Caki2 (cell line): Measurements from ENCODE around the gene PARD3. TPM values are rescaled to one million over a fixed set of nuclear protein-coding genes. Genes with fewer than 3 reads are reported as not detected.

ENCODE experiments used
- DNase-seq: peaks from one replicate; pipeline ENCODE4 v3.0.0-alpha.2; 2015; ENCODE audit warnings: low read depth
- in situ Hi-C: cut with HindIII; loops from 2 replicates; pipeline ENCODE4 v1.10.0; 2016; ENCODE audit warnings: low sequenced_read_pairs, low pct_unique_long_range_greater_than_20kb, mixed read lengths
- total RNA-seq: library from RNA; depleted of rRNA; stranded (reverse); fragments of >200 nt; shearing (Covaris generic); gene quantifications from 2 replicates; pipeline ENCODE4 v1.2.3, GENCODE V29; 2014; ENCODE audit warnings: low replicate concordance

The PARD3 gene
- total RNA-seq, 1 experiment from 2014 or later: 237 TPM

DNA sequence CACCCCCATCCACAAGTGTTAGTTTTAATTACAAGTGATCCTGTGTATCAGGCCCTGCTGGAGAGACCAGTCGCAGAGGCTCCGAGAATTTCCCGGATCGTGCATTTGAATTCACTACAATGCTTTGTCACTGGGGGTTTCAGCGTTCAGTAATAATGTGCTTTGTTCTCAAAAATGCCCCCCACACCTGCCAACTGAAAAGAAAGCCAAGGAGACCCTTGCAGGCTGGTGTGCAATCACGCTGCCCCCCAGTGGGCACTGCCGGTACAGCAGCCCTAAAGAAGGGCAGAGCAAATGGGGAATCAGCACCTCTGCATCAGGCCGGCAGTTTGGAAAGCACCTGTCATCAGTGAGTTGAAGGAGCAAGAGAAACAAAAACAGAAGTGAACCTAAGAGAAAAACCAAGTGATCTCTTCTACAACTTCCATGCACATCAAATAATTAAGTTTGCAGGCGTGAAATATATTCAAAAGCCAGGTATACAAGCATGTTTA, 177.6 kb downstream of the PARD3 start:
- in situ Hi-C loops: no loop called here
- peak; percentile 63 for DNase-seq

- in situ Hi-C loops: no loop called here
- DNase-seq: no peak
Measured at GRCh38 chr10:34635111-34635510, 180.0 kb downstream of the PARD3 start.

DNA sequence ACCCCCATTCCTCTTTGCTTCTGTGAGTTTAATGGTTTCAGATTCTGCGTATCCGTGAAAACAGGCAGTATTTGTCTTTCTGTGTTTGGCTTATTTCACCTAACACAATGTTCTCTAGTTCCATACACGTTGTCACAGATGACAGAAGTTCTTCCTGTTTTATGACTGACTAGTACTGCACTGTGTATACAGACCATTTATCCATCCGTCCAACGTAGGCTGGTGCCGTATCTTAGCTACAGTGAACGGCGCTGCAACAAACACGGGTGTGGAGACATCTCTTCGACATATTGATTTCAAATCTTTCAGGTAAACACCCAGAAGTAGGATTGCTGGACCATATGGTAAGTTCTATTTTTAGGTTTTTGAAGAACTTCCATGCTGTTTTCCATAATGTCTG, 181.7 kb downstream of the PARD3 start:
- DNase-seq: no peak
- in situ Hi-C loops: no loop called here

GRCh38 chr10:34629084-34629483, 186.0 kb downstream of the PARD3 start:
- in situ Hi-C loops: no loop called here
- no peak for DNase-seq

GRCh38 chr10:34628174-34628796, 186.8 kb downstream of the PARD3 start:
- in situ Hi-C loops: no loop called here
- DNase-seq: no peak

GRCh38 chr10:34627741-34628140, 187.4 kb downstream of the PARD3 start:
- in situ Hi-C loops: no loop called here
- DNase-seq: no peak

- no peak for DNase-seq
- in situ Hi-C loops: no loop called here
Measured at GRCh38 chr10:34627331-34627730, 187.8 kb downstream of the PARD3 start.

- in situ Hi-C loops: no loop called here
- no peak for DNase-seq
Measured at GRCh38 chr10:34626158-34626880, 188.8 kb downstream of the PARD3 start.

- no peak for DNase-seq
- in situ Hi-C loops: no loop called here
Measured at GRCh38 chr10:34624323-34625153, 190.6 kb downstream of the PARD3 start.

DNA sequence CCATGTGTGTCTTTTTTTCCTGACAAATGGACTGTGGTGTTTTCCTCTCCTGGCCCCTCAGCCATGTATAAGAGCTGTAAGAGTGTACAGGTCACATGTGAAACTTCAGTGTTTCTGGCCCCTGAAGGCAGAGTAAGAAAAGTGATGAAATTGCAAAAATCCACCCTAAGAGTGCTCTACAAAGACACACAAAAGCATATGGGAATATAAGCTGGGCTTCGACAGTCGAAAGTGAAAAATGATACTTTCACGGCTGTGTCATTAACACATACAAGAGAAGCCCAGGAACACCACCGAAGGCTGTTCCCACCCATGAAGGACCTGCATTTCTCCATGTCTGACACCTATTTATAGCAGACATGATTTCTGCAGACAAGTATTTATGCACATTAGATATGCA, 192.2 kb downstream of the PARD3 start:
- DNase-seq: no peak
- in situ Hi-C loops: no loop called here

DNA sequence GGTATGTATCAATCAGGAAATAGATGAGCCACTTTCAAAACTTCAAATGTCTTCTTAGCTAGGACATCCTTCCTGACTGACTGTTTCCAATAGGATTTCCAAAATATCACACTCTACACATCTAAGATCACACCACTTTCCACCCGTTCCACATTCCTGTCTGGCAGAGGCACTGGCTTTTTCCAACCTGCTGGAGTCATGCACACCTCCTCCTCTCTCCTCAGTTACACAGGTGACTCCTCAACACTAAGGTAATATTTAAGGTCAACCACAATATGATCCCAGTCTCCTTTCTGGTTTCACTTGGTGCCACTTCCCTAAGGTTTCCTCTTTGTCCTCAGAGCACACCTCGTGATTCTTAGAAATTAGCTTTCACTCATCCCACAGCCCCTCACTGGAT, 196.5 kb downstream of the PARD3 start:
- DNase-seq: no peak
- in situ Hi-C loops: no loop called here

DNA sequence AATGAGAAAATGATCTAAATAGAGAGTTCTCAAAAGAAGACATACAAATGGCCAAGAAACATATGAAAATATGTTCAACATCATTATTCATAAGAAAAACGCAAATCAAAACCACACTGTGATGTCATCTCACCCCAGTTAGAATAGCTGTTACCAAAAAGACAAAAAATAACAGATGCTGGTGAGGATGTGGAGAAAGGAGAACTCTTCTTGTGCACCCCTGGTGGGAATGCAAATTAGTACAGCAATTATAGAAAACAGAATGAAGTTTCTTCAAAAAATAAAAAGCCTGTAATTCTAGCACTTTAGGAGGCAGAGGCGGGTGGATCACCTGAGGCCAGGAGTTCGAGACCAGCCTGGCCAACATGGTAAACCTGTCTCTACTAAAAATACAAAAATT, 199.3 kb downstream of the PARD3 start:
- DNase-seq: no peak

DNA sequence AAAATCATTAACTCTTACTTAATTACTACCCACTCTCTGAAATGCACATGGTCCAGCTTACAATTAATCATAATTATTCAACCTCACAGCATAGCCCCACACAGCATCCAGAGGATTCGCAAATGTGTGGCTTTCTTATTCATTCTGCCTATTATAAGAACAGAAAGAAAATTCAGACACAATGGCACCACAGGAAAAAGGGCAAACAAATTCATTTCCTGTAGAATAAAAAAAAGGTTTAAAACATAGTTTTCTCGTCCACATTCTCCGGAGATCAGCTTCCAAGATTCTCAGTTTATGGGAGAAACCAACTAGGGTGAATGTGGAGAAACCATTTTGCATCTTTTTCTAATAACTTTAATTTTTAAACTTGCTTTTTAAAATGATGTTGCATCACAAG, 201.6 kb downstream of the PARD3 start:
- in situ Hi-C loops: no loop called here
- no peak for DNase-seq

More for the DNA sequence above, 199.3 kb downstream of the PARD3 start:
- in situ Hi-C loops: no loop called here

GRCh38 chr10:34612938-34613337, 202.2 kb downstream of the PARD3 start:
- in situ Hi-C loops: no loop called here
- DNase-seq: no peak

GRCh38 chr10:34612446-34612845, 202.7 kb downstream of the PARD3 start:
- in situ Hi-C loops: no loop called here
- DNase-seq: no peak

GRCh38 chr10:34609287-34609940, 205.7 kb downstream of the PARD3 start:
- in situ Hi-C loops: no loop called here
- DNase-seq: no peak

GRCh38 chr10:34607894-34608293, 207.2 kb downstream of the PARD3 start:
- in situ Hi-C loops: no loop called here
- DNase-seq: no peak

DNA sequence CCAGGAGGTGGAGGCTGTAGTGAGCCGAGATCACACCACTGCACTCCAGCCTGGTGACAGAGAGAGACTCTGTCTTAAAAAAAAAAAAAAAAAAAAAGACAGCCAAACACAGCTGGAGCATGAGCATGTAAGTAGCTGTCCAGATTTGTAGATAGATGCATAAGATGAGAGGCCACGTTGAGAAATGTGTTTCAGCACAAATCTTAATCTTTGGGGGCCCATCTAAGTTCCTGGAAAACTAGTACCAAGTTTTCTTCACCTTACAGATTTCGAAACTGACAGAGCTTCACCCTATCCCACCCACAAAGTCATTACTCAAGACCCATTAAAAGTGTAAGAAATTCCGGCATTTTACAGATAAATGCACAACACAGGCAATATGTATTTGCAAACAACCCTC, 208.2 kb downstream of the PARD3 start:
- in situ Hi-C loops: no loop called here
- no peak for DNase-seq

DNA sequence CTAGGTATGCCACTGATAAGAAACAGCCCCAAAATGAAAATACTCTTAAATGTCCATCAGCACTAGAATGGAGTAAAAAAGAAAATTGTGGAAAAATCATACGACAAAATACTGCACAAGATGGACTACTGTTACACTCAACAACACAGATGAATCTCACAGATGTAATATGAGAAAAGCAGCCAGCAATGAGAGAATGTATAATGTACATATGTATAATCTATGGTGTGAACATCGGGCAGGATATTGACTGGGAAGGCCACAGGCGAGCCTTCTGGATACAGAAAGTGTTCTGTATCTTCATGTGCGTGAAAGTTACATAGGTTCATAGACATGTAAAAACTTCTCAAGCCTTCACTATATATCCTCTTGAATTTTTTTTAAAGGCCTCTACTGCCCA, 212.6 kb downstream of the PARD3 start:
- in situ Hi-C loops: no loop called here

More for the DNA sequence above, 212.6 kb downstream of the PARD3 start:
- no peak for DNase-seq
